Neural progenitor cell (in vitro differentiated cells): ENCODE measurements around the gene FAT3. TPM values are rescaled to one million over a fixed set of nuclear protein-coding genes. Genes with fewer than 3 reads are reported as not detected.

ENCODE experiments used
- DNase-seq: peaks from one replicate; pipeline ENCODE4 v3.0.0-alpha.2; 2016; ENCODE audit warnings: low spot score
- H2AFZ ChIP-seq: fragments of 200-600 bp; sonication (generic); replicated peaks from 2 replicates; pipeline ENCODE4 v1.6.1; 2016; ENCODE audit warnings: antibody characterized with exemption
- H3F3A ChIP-seq: fragments of 200-600 bp; sonication (generic); 2 replicates; pipeline ENCODE4 v1.6.1; 2016; ENCODE audit warnings: antibody characterized with exemption, low read depth
- H3K27ac ChIP-seq: fragments of 200-600 bp; sonication (generic); 2 replicates; pipeline ENCODE4 v1.5.1; 2016; ENCODE audit warnings: mild to moderate bottlenecking
- H3K27me3 ChIP-seq: fragments of 200-600 bp; sonication (generic); 2 replicates; pipeline ENCODE4 v1.6.1; 2016; ENCODE audit warnings: mild to moderate bottlenecking, moderate library complexity
- H3K36me3 ChIP-seq: fragments of 200-600 bp; sonication (generic); 2 replicates; pipeline ENCODE4 v1.5.1; 2016
- H3K4me1 ChIP-seq: fragments of 200-600 bp; sonication (generic); 2 replicates; pipeline ENCODE4 v1.6.1; 2016; ENCODE audit warnings: mixed run types
- H3K4me2 ChIP-seq: fragments of 200-600 bp; sonication (generic); 2 replicates; pipeline ENCODE4 v1.6.1; 2016
- H3K4me3 ChIP-seq: fragments of 200-600 bp; sonication (generic); 2 replicates; pipeline ENCODE4 v1.5.1; 2016
- H3K79me2 ChIP-seq: fragments of 200-600 bp; sonication (generic); 2 replicates; pipeline ENCODE4 v1.6.1; 2016; ENCODE audit warnings: low read depth
- H3K9ac ChIP-seq: fragments of 200-600 bp; sonication (generic); 2 replicates; pipeline ENCODE4 v1.6.1; 2016
- H3K9me3 ChIP-seq: fragments of 200-600 bp; sonication (generic); 2 replicates; pipeline ENCODE4 v1.5.1; 2016; ENCODE audit warnings: low read depth
- H4K20me1 ChIP-seq: fragments of 200-600 bp; sonication (generic); 2 replicates; pipeline ENCODE4 v1.6.1; 2016; ENCODE audit warnings: low read depth
- H3K27ac Mint-ChIP-seq: 3 replicates; pipeline ENCODE4 v1.8.0; 2021; ENCODE audit warnings: mixed read lengths
- H3K27me3 Mint-ChIP-seq: 2 replicates; pipeline ENCODE4 v1.8.0; 2022; ENCODE audit warnings: low read depth, mild to moderate bottlenecking, inconsistent platforms, moderate library complexity, mixed read lengths; ENCODE audit not compliant: insufficient read depth
- H3K36me3 Mint-ChIP-seq: 3 replicates; pipeline ENCODE4 v1.8.0; 2021; ENCODE audit warnings: mixed read lengths
- H3K4me1 Mint-ChIP-seq: 3 replicates; pipeline ENCODE4 v1.8.0; 2021; ENCODE audit warnings: mixed read lengths
- H3K4me3 Mint-ChIP-seq: 3 replicates; pipeline ENCODE4 v1.8.0; 2021; ENCODE audit warnings: mild to moderate bottlenecking, moderate library complexity, mixed read lengths
- H3K9me3 Mint-ChIP-seq: 3 replicates; pipeline ENCODE4 v1.8.0; 2020; ENCODE audit warnings: mixed read lengths
- CTCF ChIP-seq: fragments of 200-600 bp; sonication (generic); IDR thresholded peaks from 2 replicates; pipeline ENCODE4 v1.5.1; 2017; ENCODE audit warnings: antibody characterized with exemption, mild to moderate bottlenecking
- EZH2 ChIP-seq: fragments of 200-600 bp; sonication (generic); IDR thresholded peaks from 2 replicates; pipeline ENCODE4 v1.6.1; 2017; ENCODE audit warnings: antibody characterized with exemption, mild to moderate bottlenecking, moderate library complexity
- EZH2phosphoT487 ChIP-seq: fragments of 200-600 bp; sonication (generic); IDR thresholded peaks from 2 replicates; pipeline ENCODE4 v1.6.1; 2017; ENCODE audit warnings: antibody characterized with exemption
- total RNA-seq: library from RNA; depleted of rRNA; stranded (reverse); fragments of >200 nt; gene quantifications from 2 replicates; pipeline ENCODE4 v1.2.3, GENCODE V29; 2015; ENCODE audit warnings: low replicate concordance

Gene FAT3
- total RNA-seq, 1 donor from 2014 or later = 22.0 TPM

- H3K27ac Mint-ChIP-seq = no peak overlapping the region
These were observed 39.7 kb downstream of the FAT3 start for GRCh38 chr11:92264350-92264749.

DNA sequence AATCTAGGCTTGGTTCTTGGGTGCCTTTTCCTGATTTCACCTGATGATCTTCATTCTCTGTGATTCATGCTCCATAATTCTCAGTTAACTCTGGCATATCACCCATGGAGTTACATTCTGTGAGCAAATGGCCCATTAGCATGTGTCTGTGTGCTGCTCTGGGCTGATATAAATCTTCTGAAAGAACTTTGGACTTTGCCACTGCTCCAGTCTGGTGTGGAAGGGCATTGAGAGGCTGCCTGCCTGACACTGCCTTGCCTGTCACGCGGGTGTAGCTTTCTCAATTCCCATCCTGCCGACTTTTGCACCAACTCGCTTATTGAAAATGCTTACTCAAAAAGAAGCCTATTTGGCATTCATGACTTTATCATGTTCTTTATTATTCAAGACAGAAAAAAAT, 42.2 kb downstream of the FAT3 start:
- no peaks in the 10 kb centered on the region for H4K20me1 ChIP-seq
- H3K9me3 Mint-ChIP-seq = no peaks in the 10 kb centered on the region

More at GRCh38 chr11:92264350-92264749, 39.7 kb downstream of the FAT3 start:
- Histone ChIP-seq H2AFZ (no peak overlapping the region), H3K9ac (no peak overlapping the region), H4K20me1 (no peaks in the 10 kb centered on the region), H3K27ac (no peak overlapping the region), H3K4me2 (no peak overlapping the region), H3K9me3 (no peaks in the 10 kb centered on the region), H3K27me3 (no peaks in the 10 kb centered on the region), H3K4me1 (peaks cover 11% of the 10 kb centered on the region), H3K36me3 (no peaks in the 10 kb centered on the region), H3K79me2 (no peaks in the 10 kb centered on the region), H3K4me3 (no peak overlapping the region), H3F3A (no peaks in the 10 kb centered on the region)
- Mint-ChIP-seq H3K4me1 (peaks cover 11% of the 10 kb centered on the region), H3K27me3 (no peaks in the 10 kb centered on the region), H3K9me3 (no peaks in the 10 kb centered on the region), H3K4me3 (no peak overlapping the region), H3K36me3 (peaks cover 7% of the 10 kb centered on the region)
- TF ChIP-seq EZH2 (no peak), CTCF (no peak), EZH2phosphoT487 (no peak)
- DNase-seq = no peak

GRCh38 chr11:92267278-92267677, 42.7 kb downstream of the FAT3 start:
- Mint-ChIP-seq H3K36me3 (peaks cover 7% of the 10 kb centered on the region), H3K4me3 (no peak overlapping the region), H3K27ac (no peak overlapping the region), H3K27me3 (no peaks in the 10 kb centered on the region), H3K9me3 (no peaks in the 10 kb centered on the region), H3K4me1 (peaks cover 2% of the 10 kb centered on the region)
- Histone ChIP-seq H3F3A (no peaks in the 10 kb centered on the region), H3K4me1 (no peaks in the 10 kb centered on the region), H3K9ac (no peak overlapping the region), H3K79me2 (no peaks in the 10 kb centered on the region), H3K36me3 (no peaks in the 10 kb centered on the region), H3K27ac (no peak overlapping the region), H3K9me3 (no peaks in the 10 kb centered on the region), H3K27me3 (no peaks in the 10 kb centered on the region), H4K20me1 (no peaks in the 10 kb centered on the region), H2AFZ (no peak overlapping the region), H3K4me3 (no peak overlapping the region), H3K4me2 (no peak overlapping the region)
- no peak for DNase-seq
- TF ChIP-seq EZH2 (no peak), EZH2phosphoT487 (no peak), CTCF (no peak)

More for the DNA sequence above, 42.2 kb downstream of the FAT3 start:
- peaks cover 11% of the 10 kb centered on the region for H3K36me3 Mint-ChIP-seq
- no peaks in the 10 kb centered on the region for H3K9me3 ChIP-seq
- DNase-seq = no peak
- no peaks in the 10 kb centered on the region for H3K79me2 ChIP-seq
- H3K36me3 ChIP-seq = no peaks in the 10 kb centered on the region
- no peak overlapping the region for H2AFZ ChIP-seq
- H3K27ac Mint-ChIP-seq = no peak overlapping the region
- no peaks in the 10 kb centered on the region for H3K27me3 ChIP-seq
- no peak overlapping the region for H3K4me3 ChIP-seq
- no peak overlapping the region for H3K4me3 Mint-ChIP-seq
- H3K9ac ChIP-seq = no peak overlapping the region
- peaks cover 2% of the 10 kb centered on the region for H3K4me1 Mint-ChIP-seq
- no peaks in the 10 kb centered on the region for H3K27me3 Mint-ChIP-seq
- no peak overlapping the region for H3K4me2 ChIP-seq
- H3K4me1 ChIP-seq = no peaks in the 10 kb centered on the region
- H3F3A ChIP-seq = no peaks in the 10 kb centered on the region
- no peak for TF ChIP-seq EZH2phosphoT487
- no peak for TF ChIP-seq CTCF
- TF ChIP-seq EZH2 = no peak
- no peak overlapping the region for H3K27ac ChIP-seq
